HepG2 (cell line): ENCODE data around the gene FMNL2. TPM values are rescaled to one million over a fixed set of nuclear protein-coding genes. Genes with fewer than 3 reads are reported as not detected.

Source experiments
- ATAC-seq: fragments of 200-7000 bp; cut with Tn5 transposase; 3 replicates; pipeline ENCODE4 v1.9.1; 2020; ENCODE audit warnings: mild to moderate bottlenecking, moderate library complexity
- BruUV-seq: library from RNA; stranded (reverse); fragments of 400-500 nt; replicated peaks from 2 replicates; lab custom pipeline; 2021; lab: Mats Ljungman, UMichigan
- CTCF ChIA-PET: fragments of 300-600 bp; formaldehyde crosslinking; extraction: SDS; loops from one replicate; lab custom pipeline; 2021; ENCODE audit warnings: low total read pairs, inconsistent platforms, low intra/inter-chr PET ratio; lab: Yijun Ruan, JAX
- POLR2A ChIA-PET: fragments of 350-600 bp; sonication (Branson Sonifier 250); formaldehyde crosslinking; loops from one replicate; lab custom pipeline; 2020; ENCODE audit warnings: antibody characterized with exemption, inconsistent platforms; lab: Yijun Ruan, JAX
- DNase-seq: peaks from one replicate; pipeline ENCODE4 v3.0.0-alpha.2; 2015; ENCODE audit warnings: low spot score
- FAIRE-seq: peaks from 3 replicates; lab custom pipeline; 2011; peaks lifted over from hg19 to GRCh38; lab: Jason Lieb, UNC
- H2AFZ ChIP-seq: one replicate; pipeline ENCODE4 v1.6.1; 2011; ENCODE audit warnings: low read length, inconsistent platforms
- H3K27ac ChIP-seq: fragments of 300-600 bp; 3 replicates; pipeline ENCODE4 v1.8.0; 2011; ENCODE audit warnings: mixed run types, mild to moderate bottlenecking, mixed read lengths, low read length, inconsistent platforms; ENCODE audit not compliant: insufficient read depth; ENCODE audit errors: extremely low read length
- H3K27me3 ChIP-seq, 2 experiments: fragments of 200-600 bp in 1 of 2; 2 replicates in 1 of 2; 3 replicates in 1 of 2; pipeline versions ENCODE4 v1.6.0 to v1.8.0; 2011; ENCODE audit warnings: low read length in 2 of 2, mild to moderate bottlenecking in 2 of 2, moderate library complexity in 2 of 2, inconsistent platforms in 1 of 2; ENCODE audit not compliant: insufficient read depth in 2 of 2, control insufficient read depth in 1 of 2
- H3K36me3 ChIP-seq, 2 experiments: fragments of 200-600 bp in 1 of 2; replicated peaks in 1 of 2; 2 replicates in 1 of 2; 3 replicates in 1 of 2; pipeline versions ENCODE4 v1.5.1 to v1.8.0; 2011; ENCODE audit warnings: low read length in 2 of 2, inconsistent platforms in 1 of 2; ENCODE audit not compliant: insufficient read depth in 2 of 2, control insufficient read depth in 1 of 2
- H3K4me1 ChIP-seq: 2 replicates; pipeline ENCODE4 v1.5.1; 2012; ENCODE audit warnings: low read length, inconsistent platforms; ENCODE audit not compliant: insufficient read depth
- H3K4me2 ChIP-seq: 2 replicates; pipeline ENCODE4 v1.6.0; 2011; ENCODE audit warnings: low read depth, low read length, inconsistent platforms
- H3K4me3 ChIP-seq, 3 experiments: fragments of 200-600 bp in 1 of 3; sonication (generic), shearing (Covaris generic) in 1 of 3; replicated peaks in 1 of 3; 2 replicates each; pipeline ENCODE4 v1.5.1; 2011 to 2016; ENCODE audit warnings: low read length in 3 of 3, inconsistent platforms in 2 of 3, low read depth in 2 of 3, mild to moderate bottlenecking in 2 of 3, control low read depth in 1 of 3, mixed read lengths in 1 of 3; ENCODE audit not compliant: insufficient read depth in 1 of 3
- H3K79me2 ChIP-seq: one replicate; pipeline ENCODE4 v1.6.1; 2011; ENCODE audit warnings: low read length, inconsistent platforms; ENCODE audit not compliant: insufficient read depth
- H3K9ac ChIP-seq: 2 replicates; pipeline ENCODE4 v1.6.0; 2011; ENCODE audit warnings: mild to moderate bottlenecking, low read depth, low read length, inconsistent platforms; ENCODE audit not compliant: insufficient read depth
- H3K9me3 ChIP-seq: 2 replicates; pipeline ENCODE4 v1.5.1; 2012; ENCODE audit warnings: mild to moderate bottlenecking, low read length
- H4K20me1 ChIP-seq: 2 replicates; pipeline ENCODE4 v1.6.0; 2011; ENCODE audit warnings: inconsistent platforms, mild to moderate bottlenecking, low read length, moderate library complexity; ENCODE audit not compliant: insufficient read depth
- GMEB1 ChIP-seq: sonication (generic); formaldehyde crosslinking; IDR thresholded peaks from 2 replicates; pipeline ENCODE4 v1.5.1; 2020; ENCODE audit warnings: missing genetic modification reagents, mild to moderate bottlenecking, borderline replicate concordance
- JARID2 ChIP-seq: sonication (generic); formaldehyde crosslinking; IDR thresholded peaks from 2 replicates; pipeline ENCODE4 v1.8.1; 2023; ENCODE audit warnings: missing genetic modification reagents, inconsistent platforms; ENCODE audit not compliant: insufficient replicate concordance
- MAX ChIP-seq: IDR thresholded peaks from 2 replicates; pipeline ENCODE4 v1.6.1; 2012; ENCODE audit warnings: inconsistent platforms
- PPARG ChIP-seq: conservative IDR thresholded peaks from 2 replicates; pipeline ENCODE4 v1.6.1; 2016; ENCODE audit warnings: missing biosample characterization, missing genetic modification reagents
- RFX1 ChIP-seq: fragments of 450-650 bp; IDR thresholded peaks from 2 replicates; pipeline ENCODE4 v1.6.1; 2017
- RFXANK ChIP-seq: IDR thresholded peaks from 2 replicates; pipeline ENCODE4 v1.6.1; 2016
- SNRNP70 ChIP-seq: fragments of 200-400 bp; formaldehyde crosslinking; IDR thresholded peaks from 2 replicates; pipeline ENCODE4 v1.6.1; 2017; ENCODE audit warnings: mild to moderate bottlenecking, low read depth, low read length, moderate library complexity
- TFAP4 ChIP-seq: sonication (generic); IDR thresholded peaks from 2 replicates; pipeline ENCODE4 v1.6.1; 2016; ENCODE audit warnings: low read depth, borderline replicate concordance
- TRIM24 ChIP-seq: sonication (generic); formaldehyde crosslinking; IDR thresholded peaks from 2 replicates; pipeline ENCODE4 v1.8.0; 2022; ENCODE audit warnings: mild to moderate bottlenecking, missing genetic modification reagents
- ZNF281 ChIP-seq: sonication (generic); formaldehyde crosslinking; IDR thresholded peaks from 2 replicates; pipeline ENCODE4 v1.4.0; 2020; ENCODE audit warnings: missing genetic modification reagents, borderline replicate concordance
- ZNF337 ChIP-seq: sonication (generic); formaldehyde crosslinking; IDR thresholded peaks from 2 replicates; pipeline ENCODE4 v1.5.1; 2020; ENCODE audit warnings: missing genetic modification reagents, low read depth, mild to moderate bottlenecking, borderline replicate concordance
- ZNF33A ChIP-seq: sonication (generic); formaldehyde crosslinking; IDR thresholded peaks from 2 replicates; pipeline ENCODE4 v1.5.1; 2020; ENCODE audit warnings: missing genetic modification reagents, mild to moderate bottlenecking, moderate library complexity, borderline replicate concordance
- ZNF367 ChIP-seq: sonication (generic); formaldehyde crosslinking; IDR thresholded peaks from 2 replicates; pipeline ENCODE4 v1.4.0; 2020; ENCODE audit warnings: missing genetic modification reagents, borderline replicate concordance
- ZNF383 ChIP-seq: sonication (generic); formaldehyde crosslinking; IDR thresholded peaks from 2 replicates; pipeline ENCODE4 v1.4.0; 2020; ENCODE audit warnings: missing genetic modification reagents, mild to moderate bottlenecking, borderline replicate concordance
- ZNF543 ChIP-seq: sonication (generic); formaldehyde crosslinking; IDR thresholded peaks from 2 replicates; pipeline ENCODE4 v1.4.0; 2020; ENCODE audit warnings: mild to moderate bottlenecking, missing genetic modification reagents
- ZNF558 ChIP-seq: sonication (generic); formaldehyde crosslinking; IDR thresholded peaks from 2 replicates; pipeline ENCODE4 v1.9.0; 2022; ENCODE audit warnings: mild to moderate bottlenecking, missing genetic modification reagents, borderline replicate concordance
- ZNF615 ChIP-seq: sonication (generic); formaldehyde crosslinking; IDR thresholded peaks from 2 replicates; pipeline ENCODE4 v1.5.0; 2020; ENCODE audit warnings: mild to moderate bottlenecking, missing genetic modification reagents, borderline replicate concordance
- ZNF816 ChIP-seq: sonication (generic); formaldehyde crosslinking; IDR thresholded peaks from 2 replicates; pipeline ENCODE4 v1.8.0; 2022; ENCODE audit warnings: missing genetic modification reagents, mild to moderate bottlenecking, borderline replicate concordance
- ZSCAN25 ChIP-seq: sonication (generic); formaldehyde crosslinking; IDR thresholded peaks from 2 replicates; pipeline ENCODE4 v1.8.0; 2022; ENCODE audit warnings: mild to moderate bottlenecking, missing genetic modification reagents
- WGBS: methylation state at CpG from one replicate; pipeline ENCODE4 v1.1.6; 2017; ENCODE audit warnings: low lambda C conversion rate; 5-methylcytosine and 5-hydroxymethylcytosine counted together
- in situ Hi-C: cut with HindIII; loops from 2 replicates; pipeline ENCODE4 v1.10.0; 2017; ENCODE audit warnings: low pct_unique_long_range_greater_than_20kb; ENCODE audit not compliant: extremely low pct_ligation_motif_present
- intact Hi-C: fragments of 100-400 bp; cut with micrococcal nuclease; formaldehyde crosslinking; loops from one replicate; pipeline ENCODE4 v1.10.0; 2022; ENCODE audit not compliant: unreplicated experiment
- polyA plus RNA-seq, 8 experiments: library from polyadenylated mRNA; depleted of rRNA in 3 of 8; stranded (reverse) in 7 of 8; unstranded in 1 of 8; fragments of >200 nt; fragmentation: Illumina TruSeq in 4 of 8; extraction: Trizol in 4 of 8; gene quantifications; 2 replicates each; pipeline versions ENCODE4 v1.2.1 to v1.2.3, GENCODE V29; 2011 to 2016; ENCODE audit warnings: low read depth in 4 of 8, missing spikeins in 1 of 8, mixed read lengths in 1 of 8; ENCODE audit not compliant: insufficient read depth in 1 of 8
- total RNA-seq, 5 experiments: library from RNA; depleted of rRNA; stranded (reverse); fragments of >200 nt; fragmentation: Illumina TruSeq; extraction: Trizol; gene quantifications; 2 replicates each; pipeline ENCODE4 v1.2.3, GENCODE V29; 2016; ENCODE audit warnings: low read depth in 1 of 5

FMNL2 gene
- total and polyA plus RNA-seq, 2 of the 13 experiments (the other 11 are each of a cell fraction or from before 2014, with no cell fraction given), result 66.5 to 67.7 TPM

GRCh38 chr2:152326710-152327109 lies 8.3 kb upstream of the FMNL2 start (continued):
- TF ChIP-seq ZNF615, result no peak
- no peak for TF ChIP-seq ZNF543 (CRISPR knock-in tag)
- TF ChIP-seq SNRNP70, result no peak
- TF ChIP-seq ZNF33A (CRISPR knock-in tag), result no peak
- TF ChIP-seq, all 625 proteins: peak for 0

GRCh38 chr2:152328013-152328412 lies 7.0 kb upstream of the FMNL2 start:
- intact Hi-C loops (no loop called here), in situ Hi-C loops (no loop called here)
- peaks cover 0 to 8% of the 10 kb centered on the region in 2 experiments; a peak in 2 of 5 replicates for H3K27me3 ChIP-seq
- DNase-seq (no peak), ATAC-seq (no peak), FAIRE-seq (peak; percentile 4)
- no peak overlapping the region for H3K9ac ChIP-seq
- ChIA-PET CTCF (no interaction called here), POLR2A (no interaction called here)
- TF ChIP-seq ZNF816 (CRISPR knock-in tag) (no peak), RFXANK (CRISPR knock-in tag) (no peak), GMEB1 (CRISPR knock-in tag) (no peak), ZNF367 (CRISPR knock-in tag) (no peak), ZNF281 (CRISPR knock-in tag) (no peak), ZNF558 (CRISPR knock-in tag) (no peak), PPARG (CRISPR knock-in tag) (no peak), ZNF337 (CRISPR knock-in tag) (no peak), ZNF383 (no peak), MAX (no peak), TRIM24 (no peak), TFAP4 (no peak), RFX1 (no peak), JARID2 (CRISPR knock-in tag) (no peak), ZSCAN25 (CRISPR knock-in tag) (no peak)
- no peaks in the 10 kb centered on the region for H3K36me3 ChIP-seq
- H3K27ac ChIP-seq, result no peak overlapping the region
- 35% methylated on average over 2 of the region's 2 CpGs for WGBS
- H3K9me3 ChIP-seq, result no peaks in the 10 kb centered on the region
- no peak overlapping the region for H3K4me3 ChIP-seq
- H3K4me1 ChIP-seq, result no peaks in the 10 kb centered on the region
- H3K79me2 ChIP-seq, result no peaks in the 10 kb centered on the region
- H4K20me1 ChIP-seq, result no peaks in the 10 kb centered on the region
- no TSS peak for BruUV-seq
- no peak overlapping the region for H3K4me2 ChIP-seq
- H2AFZ ChIP-seq, result no peak overlapping the region
